PC-9 (cell line): ENCODE results near the gene RCAN1.

Experiments
- CTCF ChIP-seq: fragments of 200-600 bp; sonication (generic); conservative IDR thresholded peaks from 2 replicates; pipeline ENCODE4 v1.6.1; 2017; ENCODE audit warnings: mixed run types, antibody characterized with exemption, mild to moderate bottlenecking, moderate library complexity
- EZH2 ChIP-seq: fragments of 200-600 bp; sonication (generic); IDR thresholded peaks from 2 replicates; pipeline ENCODE4 v1.8.0; 2017; ENCODE audit warnings: antibody characterized with exemption, low read depth

DNA sequence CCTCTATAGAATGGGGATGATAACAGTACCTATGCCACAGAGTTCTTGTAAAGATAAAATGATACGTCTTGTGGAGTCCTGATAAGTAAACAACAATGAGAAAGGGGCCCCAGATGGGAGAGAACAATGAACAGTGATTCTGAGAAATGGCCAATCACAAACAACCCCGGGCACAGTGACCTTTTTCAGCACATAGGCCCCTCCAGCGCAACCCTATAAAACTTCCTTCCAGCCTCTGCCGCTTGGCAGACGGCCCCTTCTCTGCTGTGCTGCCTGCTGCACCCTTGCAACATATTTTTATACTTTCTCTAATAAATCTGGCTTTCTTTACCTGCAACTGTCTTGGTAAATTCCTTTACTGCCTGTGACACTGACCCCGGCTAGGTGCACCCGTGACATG is 8.9 kb downstream of the RCAN1 start:
- TF ChIP-seq CTCF (no peak), EZH2 (no peak)
